Uterus (tissue), 2 donors: Measurements from ENCODE around the gene FNIP2.

ENCODE experiments used
- CTCF ChIP-seq, 4 experiments: fragments of 200-600 bp in 2 of 4; fragments of 450-650 bp in 2 of 4; sonication (generic) in 2 of 4; IDR thresholded peaks; one replicate each; pipeline ENCODE4 v1.5.1; 2016 to 2019; ENCODE audit warnings: antibody characterized with exemption in 4 of 4, mild to moderate bottlenecking in 2 of 4, moderate library complexity in 1 of 4
- POLR2A ChIP-seq, 2 donors: fragments of 450-650 bp; IDR thresholded peaks; one replicate each; pipeline ENCODE4 v1.6.1; 2016; ENCODE audit warnings: antibody characterized with exemption in 2 of 2, mild to moderate bottlenecking in 1 of 2, moderate library complexity in 1 of 2

- TF ChIP-seq CTCF (IDR thresholded peaks at IDR 0.05) (no peak), POLR2A (IDR thresholded peaks at IDR 0.05) (no peak)
Measured at GRCh38 chr4:158821228-158821971, 52.6 kb downstream of the FNIP2 start.
